DND-41 (cell line): ENCODE measurements around the gene HMHB1.

Experiments
- ATAC-seq: fragments of 200-7000 bp; cut with Tn5 transposase; 3 replicates; pipeline ENCODE4 v1.9.1; 2021; ENCODE audit warnings: low read depth; ENCODE audit not compliant: insufficient read depth
- DNase-seq: peaks from one replicate; pipeline ENCODE4 v3.0.0-alpha.2; 2020
- H2AFZ ChIP-seq: 2 replicates; pipeline ENCODE4 v1.6.0; 2012; ENCODE audit warnings: low read depth, low read length
- H3K27ac ChIP-seq: 2 replicates; pipeline ENCODE4 v1.5.1; 2012; ENCODE audit warnings: low read length, inconsistent platforms
- H3K27me3 ChIP-seq: fragments of 200-600 bp; sonication (generic); 2 replicates; pipeline ENCODE4 v1.6.0; 2012; ENCODE audit warnings: low read length, mild to moderate bottlenecking, inconsistent platforms; ENCODE audit not compliant: insufficient read depth, poor library complexity
- H3K36me3 ChIP-seq: 2 replicates; pipeline ENCODE4 v1.5.1; 2012; ENCODE audit warnings: low read length, inconsistent platforms; ENCODE audit not compliant: insufficient read depth
- H3K4me1 ChIP-seq: 2 replicates; pipeline ENCODE4 v1.5.1; 2012; ENCODE audit warnings: mild to moderate bottlenecking, low read length; ENCODE audit not compliant: insufficient read depth
- H3K4me2 ChIP-seq: 2 replicates; pipeline ENCODE4 v1.6.0; 2012; ENCODE audit warnings: mild to moderate bottlenecking, moderate library complexity, low read length, inconsistent platforms; ENCODE audit not compliant: insufficient read depth
- H3K4me3 ChIP-seq, 2 experiments: fragments of 200-600 bp in 1 of 2; shearing (Covaris generic) in 1 of 2; 2 replicates each; pipeline ENCODE4 v1.5.1; 2012 to 2016; ENCODE audit warnings: inconsistent platforms in 2 of 2, low read length in 2 of 2, mild to moderate bottlenecking in 2 of 2, low read depth in 1 of 2, moderate library complexity in 1 of 2
- H3K79me2 ChIP-seq: 2 replicates; pipeline ENCODE4 v1.6.0; 2012; ENCODE audit warnings: low read length, inconsistent platforms; ENCODE audit not compliant: insufficient read depth
- H3K9ac ChIP-seq: 2 replicates; pipeline ENCODE4 v1.6.0; 2012; ENCODE audit warnings: low read depth, mild to moderate bottlenecking, inconsistent platforms, low read length, moderate library complexity
- H3K9me3 ChIP-seq: 2 replicates; pipeline ENCODE4 v1.5.1; 2012; ENCODE audit warnings: low read length, moderate library complexity, mild to moderate bottlenecking, inconsistent platforms; ENCODE audit not compliant: insufficient read depth, severe bottlenecking
- H4K20me1 ChIP-seq: 2 replicates; pipeline ENCODE4 v1.6.0; 2012; ENCODE audit warnings: low read length; ENCODE audit not compliant: insufficient read depth
- CTCF ChIP-seq: IDR thresholded peaks from 2 replicates; pipeline ENCODE4 v1.5.1; 2012; ENCODE audit warnings: borderline replicate concordance, low read length, moderate library complexity, mild to moderate bottlenecking; ENCODE audit not compliant: poor library complexity, severe bottlenecking; ENCODE audit errors: extremely low read depth
- EZH2 ChIP-seq: IDR thresholded peaks from 3 replicates; pipeline ENCODE4 v1.6.1; 2012; ENCODE audit warnings: borderline replicate concordance, low read depth, mild to moderate bottlenecking, moderate library complexity, low read length, inconsistent platforms; ENCODE audit not compliant: severe bottlenecking

The HMHB1 gene

GRCh38 chr5:143791848-143792731, 19.9 kb upstream of the HMHB1 start:
- DNase-seq (no peak), ATAC-seq (peak; percentile 47; the same call in 1 of the 3 replicates)
- H3K4me3 ChIP-seq: no peak overlapping the region
- no peaks in the 10 kb centered on the region for H3K27me3 ChIP-seq
- H3K79me2 ChIP-seq: no peaks in the 10 kb centered on the region
- H3K27ac ChIP-seq: peak overlapping the region; percentile 58
- no peaks in the 10 kb centered on the region for H3K36me3 ChIP-seq
- TF ChIP-seq EZH2 (no peak), CTCF (no peak)
- H3K4me1 ChIP-seq: peaks cover 18% of the 10 kb centered on the region
- no peaks in the 10 kb centered on the region for H4K20me1 ChIP-seq
- H3K4me2 ChIP-seq: peak overlapping the region; percentile 28
- peak overlapping the region; percentile 57 for H2AFZ ChIP-seq
- H3K9me3 ChIP-seq: no peaks in the 10 kb centered on the region
- peak overlapping the region; percentile 6 for H3K9ac ChIP-seq

GRCh38 chr5:143793249-143793648, 18.7 kb upstream of the HMHB1 start:
- ATAC-seq (no peak), DNase-seq (no peak)
- Histone ChIP-seq H3K4me1 (peaks cover 18% of the 10 kb centered on the region), H3K4me2 (no peak overlapping the region), H3K36me3 (no peaks in the 10 kb centered on the region), H4K20me1 (no peaks in the 10 kb centered on the region), H3K27me3 (no peaks in the 10 kb centered on the region), H3K79me2 (no peaks in the 10 kb centered on the region), H3K9me3 (no peaks in the 10 kb centered on the region), H3K9ac (no peak overlapping the region), H2AFZ (peak overlapping the region; percentile 60), H3K27ac (peak overlapping the region; percentile 15), H3K4me3 (no peak overlapping the region)
- TF ChIP-seq CTCF: no peak
- no peak for TF ChIP-seq EZH2

- DNase-seq: no peak
- Histone ChIP-seq H3K9me3 (no peaks in the 10 kb centered on the region), H3K27ac (no peak overlapping the region), H3K4me2 (no peak overlapping the region), H3K27me3 (no peaks in the 10 kb centered on the region), H2AFZ (no peak overlapping the region), H3K4me3 (no peak overlapping the region), H3K36me3 (no peaks in the 10 kb centered on the region), H3K79me2 (no peaks in the 10 kb centered on the region), H4K20me1 (no peaks in the 10 kb centered on the region), H3K9ac (no peak overlapping the region), H3K4me1 (peaks cover 31% of the 10 kb centered on the region)
- TF ChIP-seq CTCF (no peak), EZH2 (no peak)
- ATAC-seq: no peak
Measured at GRCh38 chr5:143796125-143796524, 15.8 kb upstream of the HMHB1 start.
